A549 (cell line): Measurements from ENCODE around the gene AP2A2. TPM values are rescaled to one million over a fixed set of nuclear protein-coding genes. Genes with fewer than 3 reads are reported as not detected.

Source experiments
- ATAC-seq, 2 experiments: fragments of 200-7000 bp in 1 of 2; fragments of >200 bp in 1 of 2; cut with Nextera tagmentation in 1 of 2; cut with Tn5 transposase in 1 of 2; 3 replicates each; pipeline versions ENCODE4 v1.8.0 to v1.9.1; 2018 to 2020; ENCODE audit warnings: mild to moderate bottlenecking in 1 of 2, moderate library complexity in 1 of 2
- CTCF ChIA-PET: fragments of 300-600 bp; sonication (Branson Sonifier 250); formaldehyde crosslinking; extraction: SDS; loops from one replicate; lab custom pipeline; 2021; ENCODE audit warnings: antibody characterized with exemption, inconsistent platforms; lab: Yijun Ruan, JAX
- POLR2A ChIA-PET: fragments of 350-600 bp; formaldehyde crosslinking; extraction: SDS; loops from one replicate; lab custom pipeline; 2021; ENCODE audit warnings: antibody characterized with exemption, inconsistent platforms; lab: Yijun Ruan, JAX
- DNase-seq, 2 experiments: peaks; one replicate each; pipeline versions ENCODE4 v3.0.0 to v3.0.0-alpha.2; 2011 to 2016; ENCODE audit warnings: low read depth in 1 of 2, low spot score in 1 of 2
- FAIRE-seq: peaks from 2 replicates; lab custom pipeline; 2011; peaks lifted over from hg19 to GRCh38; lab: Jason Lieb, UNC
- H3K27ac ChIP-seq, 2 experiments: fragments of >200 bp; sonication (Bioruptor Twin); formaldehyde crosslinking; 3 replicates each; pipeline ENCODE4 v1.5.1; 2016 to 2017
- H3K4me1 ChIP-seq: fragments of >200 bp; sonication (Bioruptor Twin); formaldehyde crosslinking; 3 replicates; pipeline ENCODE4 v1.6.1; 2016
- H3K4me2 ChIP-seq: fragments of >200 bp; sonication (Bioruptor Twin); formaldehyde crosslinking; 3 replicates; pipeline ENCODE4 v1.6.1; 2016
- H3K4me3 ChIP-seq: fragments of >200 bp; sonication (Bioruptor Twin); formaldehyde crosslinking; 3 replicates; pipeline ENCODE4 v1.5.1; 2016
- H3K9me3 ChIP-seq: fragments of >200 bp; sonication (Bioruptor Twin); formaldehyde crosslinking; 3 replicates; pipeline ENCODE4 v1.6.1; 2016
- CHD4 ChIP-seq: fragments of 200-600 bp; sonication (generic); IDR thresholded peaks from 2 replicates; pipeline ENCODE4 v1.6.1; 2016; ENCODE audit warnings: antibody characterized with exemption, mild to moderate bottlenecking, borderline replicate concordance
- ELK1 ChIP-seq: fragments of 150-350 bp; IDR thresholded peaks from 2 replicates; pipeline ENCODE4 v1.6.1; 2014; ENCODE audit warnings: low read depth, mild to moderate bottlenecking, low read length
- FOSB ChIP-seq: fragments of 250-450 bp; sonication (Bioruptor Pico); IDR thresholded peaks from 2 replicates; pipeline ENCODE4 v1.5.0; 2020; ENCODE audit warnings: mild to moderate bottlenecking, moderate library complexity
- FOXS1 ChIP-seq: fragments of 250-450 bp; sonication (Bioruptor Pico); IDR thresholded peaks from 2 replicates; pipeline ENCODE4 v1.5.0; 2020; ENCODE audit warnings: mild to moderate bottlenecking, moderate library complexity
- GATA3 ChIP-seq: IDR thresholded peaks from 2 replicates; pipeline ENCODE4 v1.6.1; 2012; ENCODE audit warnings: borderline replicate concordance
- HOXB5 ChIP-seq: fragments of 250-450 bp; sonication (Bioruptor Pico); IDR thresholded peaks from 2 replicates; pipeline ENCODE4 v1.5.0; 2020; ENCODE audit warnings: mild to moderate bottlenecking, moderate library complexity
- JUNB ChIP-seq: fragments of >200 bp; sonication (Bioruptor Twin); formaldehyde crosslinking; IDR thresholded peaks from 2 replicates; pipeline ENCODE4 v1.6.1; 2016
- KDM5A ChIP-seq: fragments of 200-600 bp; sonication (generic); IDR thresholded peaks from 2 replicates; pipeline ENCODE4 v1.6.1; 2016; ENCODE audit warnings: antibody characterized with exemption, mild to moderate bottlenecking
- MYC ChIP-seq: IDR thresholded peaks from 2 replicates; pipeline ENCODE4 v1.6.1; 2012; ENCODE audit warnings: mild to moderate bottlenecking, inconsistent platforms, low read length, improper control_type of control experiment, borderline replicate concordance
- POLR2AphosphoS2 ChIP-seq: conservative IDR thresholded peaks from 2 replicates; pipeline ENCODE4 v1.6.1; 2012; ENCODE audit warnings: low read length, improper control_type of control experiment, inconsistent platforms
- RARB ChIP-seq: fragments of 250-450 bp; sonication (Bioruptor Pico); IDR thresholded peaks from 2 replicates; pipeline ENCODE4 v1.8.0; 2021; ENCODE audit warnings: mild to moderate bottlenecking, moderate library complexity
- RCOR1 ChIP-seq: fragments of 150-350 bp; IDR thresholded peaks from 2 replicates; pipeline ENCODE4 v1.6.1; 2014; ENCODE audit warnings: antibody characterized with exemption, low read length, low read depth
- RNF2 ChIP-seq: fragments of 200-600 bp; sonication (generic); IDR thresholded peaks from 2 replicates; pipeline ENCODE4 v1.6.1; 2016; ENCODE audit warnings: low read depth, mild to moderate bottlenecking, antibody characterized with exemption, moderate library complexity, borderline replicate concordance
- SMC3 ChIP-seq: fragments of >200 bp; sonication (Bioruptor Twin); formaldehyde crosslinking; IDR thresholded peaks from 3 replicates; pipeline ENCODE4 v1.6.1; 2018; ENCODE audit warnings: inconsistent platforms
- SREBF2 ChIP-seq: fragments of 450-650 bp; IDR thresholded peaks from 2 replicates; pipeline ENCODE4 v1.6.1; 2014; ENCODE audit warnings: mild to moderate bottlenecking, moderate library complexity
- TFCP2L1 ChIP-seq: fragments of 250-450 bp; sonication (Bioruptor Pico); IDR thresholded peaks from 2 replicates; pipeline ENCODE4 v1.5.0; 2021; ENCODE audit warnings: mild to moderate bottlenecking
- TP53 ChIP-seq: fragments of 250-450 bp; sonication (Bioruptor Pico); IDR thresholded peaks from 2 replicates; pipeline ENCODE4 v1.5.0; 2021; ENCODE audit warnings: mild to moderate bottlenecking, moderate library complexity
- ZNF302 ChIP-seq: fragments of 250-450 bp; sonication (Bioruptor Pico); IDR thresholded peaks from 2 replicates; pipeline ENCODE4 v1.9.0; 2021; ENCODE audit warnings: inconsistent platforms, mild to moderate bottlenecking, moderate library complexity
- WGBS: methylation state at CpG from one replicate; pipeline ENCODE4 v1.1.6; 2017; ENCODE audit errors: missing lambda C conversion rate; 5-methylcytosine and 5-hydroxymethylcytosine counted together
- polyA plus RNA-seq, 4 experiments: library from polyadenylated mRNA; depleted of rRNA in 3 of 4; stranded (reverse); fragments of >200 nt; fragmentation: RNase III in 1 of 4; extraction: RNeasy Plus Mini Kit Qiagen cat#74134 plus additional on column Dnase treatment in 1 of 4; gene quantifications; 2 replicates in 3 of 4; 3 replicates in 1 of 4; pipeline ENCODE4 v1.2.3, GENCODE V29; 2011 to 2017
- TF ChIP-seq, protein P1 (sequence below): fragments of 450-650 bp; IDR thresholded peaks from 2 replicates; pipeline ENCODE4 v1.6.1; 2014; ENCODE audit warnings: antibody characterized with exemption
- TF ChIP-seq, protein P2 (sequence below): fragments of >200 bp; sonication (Bioruptor Twin); formaldehyde crosslinking; IDR thresholded peaks from 3 replicates; pipeline ENCODE4 v1.6.1; 2016
- TF ChIP-seq, protein P3 (sequence below): fragments of >200 bp; sonication (Bioruptor Twin); formaldehyde crosslinking; IDR thresholded peaks from 3 replicates; pipeline ENCODE4 v1.5.1; 2016

AP2A2 gene
- polyA plus RNA-seq, 2 of the 4 experiments (the other 2 are of a cell fraction): 39.4 to 60.4 TPM

GRCh38 chr11:954392-955153 is 28.9 kb downstream of the AP2A2 start:
- no peak for ATAC-seq
- peaks cover 5% of the 10 kb centered on the region; the same call in 1 of the 3 replicates for H3K9me3 ChIP-seq
- peak overlapping the region; percentile 77 to 93 for H3K27ac ChIP-seq
- H3K4me1 ChIP-seq: peaks cover 54% of the 10 kb centered on the region
- FAIRE-seq: no peak
- 54% methylated on average over 5 of the region's 5 CpGs for WGBS
- ChIA-PET CTCF (interaction anchor here (0.6 to 1.9 kb wide), 3 partner anchors 20 to 445 kb away, joined by 3 to 6 read pairs (median 4); no protein-coding TSS in a partner anchor), POLR2A (no interaction called here)
- TF ChIP-seq KDM5A (no peak), POLR2AphosphoS2 (no peak)
- no peak overlapping the region for H3K4me3 ChIP-seq
- DNase-seq: no peak
- H3K4me2 ChIP-seq: peak overlapping the region; percentile 76

- ChIA-PET CTCF (interaction anchor here (0.7 to 2.2 kb wide), 6 partner anchors 10 to 55 kb away, joined by 3 to 8 read pairs (median 4); no protein-coding TSS in a partner anchor), POLR2A (no interaction called here)
- FAIRE-seq: no peak
- Histone ChIP-seq H3K4me3 (no peak overlapping the region), H3K4me1 (peaks cover 54% of the 10 kb centered on the region), H3K27ac (peak overlapping the region; percentile 77 to 93), H3K9me3 (no peaks in the 10 kb centered on the region), H3K4me2 (peak overlapping the region; percentile 76)
- no peak for ATAC-seq
- no peak for DNase-seq
- WGBS: 71% methylated on average over 15 of the region's 15 CpGs
- TF ChIP-seq RNF2 (no peak), SMC3 (no peak), TFCP2L1 (no peak), GATA3 (no peak), SREBF2 (no peak), JUNB (no peak), TP53 (CRISPR knock-in tag) (no peak), ZNF302 (CRISPR knock-in tag) (no peak), FOXS1 (CRISPR knock-in tag) (no peak), RCOR1 (no peak), MYC (no peak), HOXB5 (CRISPR knock-in tag) (no peak), RARB (CRISPR knock-in tag) (no peak), FOSB (CRISPR knock-in tag) (no peak), CHD4 (no peak), ELK1 (no peak)
- TF ChIP-seq, protein P1, sequence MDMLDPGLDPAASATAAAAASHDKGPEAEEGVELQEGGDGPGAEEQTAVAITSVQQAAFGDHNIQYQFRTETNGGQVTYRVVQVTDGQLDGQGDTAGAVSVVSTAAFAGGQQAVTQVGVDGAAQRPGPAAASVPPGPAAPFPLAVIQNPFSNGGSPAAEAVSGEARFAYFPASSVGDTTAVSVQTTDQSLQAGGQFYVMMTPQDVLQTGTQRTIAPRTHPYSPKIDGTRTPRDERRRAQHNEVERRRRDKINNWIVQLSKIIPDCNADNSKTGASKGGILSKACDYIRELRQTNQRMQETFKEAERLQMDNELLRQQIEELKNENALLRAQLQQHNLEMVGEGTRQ: no peak
- TF ChIP-seq, protein P2, sequence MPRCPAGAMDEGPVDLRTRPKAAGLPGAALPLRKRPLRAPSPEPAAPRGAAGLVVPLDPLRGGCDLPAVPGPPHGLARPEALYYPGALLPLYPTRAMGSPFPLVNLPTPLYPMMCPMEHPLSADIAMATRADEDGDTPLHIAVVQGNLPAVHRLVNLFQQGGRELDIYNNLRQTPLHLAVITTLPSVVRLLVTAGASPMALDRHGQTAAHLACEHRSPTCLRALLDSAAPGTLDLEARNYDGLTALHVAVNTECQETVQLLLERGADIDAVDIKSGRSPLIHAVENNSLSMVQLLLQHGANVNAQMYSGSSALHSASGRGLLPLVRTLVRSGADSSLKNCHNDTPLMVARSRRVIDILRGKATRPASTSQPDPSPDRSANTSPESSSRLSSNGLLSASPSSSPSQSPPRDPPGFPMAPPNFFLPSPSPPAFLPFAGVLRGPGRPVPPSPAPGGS: no peak
- TF ChIP-seq, protein P3, sequence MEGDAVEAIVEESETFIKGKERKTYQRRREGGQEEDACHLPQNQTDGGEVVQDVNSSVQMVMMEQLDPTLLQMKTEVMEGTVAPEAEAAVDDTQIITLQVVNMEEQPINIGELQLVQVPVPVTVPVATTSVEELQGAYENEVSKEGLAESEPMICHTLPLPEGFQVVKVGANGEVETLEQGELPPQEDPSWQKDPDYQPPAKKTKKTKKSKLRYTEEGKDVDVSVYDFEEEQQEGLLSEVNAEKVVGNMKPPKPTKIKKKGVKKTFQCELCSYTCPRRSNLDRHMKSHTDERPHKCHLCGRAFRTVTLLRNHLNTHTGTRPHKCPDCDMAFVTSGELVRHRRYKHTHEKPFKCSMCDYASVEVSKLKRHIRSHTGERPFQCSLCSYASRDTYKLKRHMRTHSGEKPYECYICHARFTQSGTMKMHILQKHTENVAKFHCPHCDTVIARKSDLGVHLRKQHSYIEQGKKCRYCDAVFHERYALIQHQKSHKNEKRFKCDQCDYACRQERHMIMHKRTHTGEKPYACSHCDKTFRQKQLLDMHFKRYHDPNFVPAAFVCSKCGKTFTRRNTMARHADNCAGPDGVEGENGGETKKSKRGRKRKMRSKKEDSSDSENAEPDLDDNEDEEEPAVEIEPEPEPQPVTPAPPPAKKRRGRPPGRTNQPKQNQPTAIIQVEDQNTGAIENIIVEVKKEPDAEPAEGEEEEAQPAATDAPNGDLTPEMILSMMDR: no peak
These were observed 29.7 kb downstream of the AP2A2 start for GRCh38 chr11:955154-956063.
